Osteoblast (primary cell): ENCODE measurements around the gene TINAGL1. TPM values are rescaled to one million over a fixed set of nuclear protein-coding genes. Genes with fewer than 3 reads are reported as not detected.

Experiments
- DNase-seq: peaks from one replicate; pipeline ENCODE4 v3.0.0; 2011; ENCODE audit warnings: low spot score, mixed read lengths; ENCODE audit not compliant: insufficient read length; ENCODE audit errors: missing footprints
- H2AFZ ChIP-seq: 2 replicates; pipeline ENCODE4 v1.6.0; 2011; ENCODE audit warnings: mild to moderate bottlenecking, low read length
- H3K27ac ChIP-seq: 2 replicates; pipeline ENCODE4 v1.5.1; 2011; ENCODE audit warnings: mild to moderate bottlenecking, low read depth, low read length, moderate library complexity
- H3K27me3 ChIP-seq: 2 replicates; pipeline ENCODE4 v1.6.0; 2012; ENCODE audit warnings: mild to moderate bottlenecking, control low read depth, inconsistent platforms, low read length, moderate library complexity; ENCODE audit not compliant: insufficient read depth
- H3K36me3 ChIP-seq: 2 replicates; pipeline ENCODE4 v1.5.1; 2011; ENCODE audit warnings: mild to moderate bottlenecking, low read length, control low read depth, moderate library complexity; ENCODE audit not compliant: insufficient read depth
- H3K4me1 ChIP-seq: 2 replicates; pipeline ENCODE4 v1.5.1; 2011; ENCODE audit warnings: mild to moderate bottlenecking, low read length, control low read depth, moderate library complexity; ENCODE audit not compliant: insufficient read depth
- H3K4me2 ChIP-seq: 2 replicates; pipeline ENCODE4 v1.6.0; 2011; ENCODE audit warnings: mild to moderate bottlenecking, low read length; ENCODE audit not compliant: insufficient read depth
- H3K4me3 ChIP-seq: fragments of 200-600 bp; sonication (generic); 3 replicates; pipeline ENCODE4 v1.5.1; 2012; ENCODE audit warnings: mild to moderate bottlenecking, low read length, inconsistent platforms; ENCODE audit not compliant: insufficient read depth
- H3K79me2 ChIP-seq: 2 replicates; pipeline ENCODE4 v1.6.0; 2012; ENCODE audit warnings: mild to moderate bottlenecking, low read length, control low read depth, inconsistent platforms; ENCODE audit not compliant: insufficient read depth
- H3K9me3 ChIP-seq: 2 replicates; pipeline ENCODE4 v1.5.1; 2011; ENCODE audit warnings: low read depth, low read length, control low read depth
- H4K20me1 ChIP-seq: 2 replicates; pipeline ENCODE4 v1.6.0; 2012; ENCODE audit warnings: mild to moderate bottlenecking, low read length, control low read depth; ENCODE audit not compliant: insufficient read depth
- CTCF ChIP-seq: IDR thresholded peaks from 2 replicates; pipeline ENCODE4 v1.5.1; 2011; ENCODE audit warnings: mild to moderate bottlenecking, low read depth, low read length, moderate library complexity; ENCODE audit errors: extremely low read depth
- total RNA-seq: library from RNA; depleted of rRNA; stranded (reverse); fragments of >200 nt; gene quantifications from 2 replicates; pipeline ENCODE4 v1.2.3, GENCODE V29; 2012

The TINAGL1 gene
- total RNA-seq, 1 donor: 50.3 TPM

- Histone ChIP-seq H3K36me3 (peaks cover 17% of the 10 kb centered on the region), H3K4me3 (no peak overlapping the region), H4K20me1 (peaks cover 10% of the 10 kb centered on the region), H2AFZ (no peak overlapping the region), H3K27me3 (no peaks in the 10 kb centered on the region), H3K9me3 (no peaks in the 10 kb centered on the region), H3K4me1 (peaks cover 31% of the 10 kb centered on the region), H3K27ac (no peak overlapping the region), H3K79me2 (no peaks in the 10 kb centered on the region), H3K4me2 (no peak overlapping the region)
- peak; percentile 73 for DNase-seq
- no peak for TF ChIP-seq CTCF
Measured at GRCh38 chr1:31624731-31625514, 48.6 kb downstream of the TINAGL1 start.

- TF ChIP-seq CTCF: no peak
- peak; percentile 98 for DNase-seq
- Histone ChIP-seq H2AFZ (no peak overlapping the region), H3K9me3 (no peaks in the 10 kb centered on the region), H3K36me3 (peaks cover 22% of the 10 kb centered on the region), H3K4me3 (no peak overlapping the region), H3K79me2 (no peaks in the 10 kb centered on the region), H3K4me2 (no peak overlapping the region), H4K20me1 (peaks cover 10% of the 10 kb centered on the region), H3K27ac (peak overlapping the region; percentile 62), H3K27me3 (no peaks in the 10 kb centered on the region), H3K4me1 (peaks cover 31% of the 10 kb centered on the region)
Measured at GRCh38 chr1:31625561-31626222, 49.4 kb downstream of the TINAGL1 start.

- no peak overlapping the region for H2AFZ ChIP-seq
- H4K20me1 ChIP-seq: peaks cover 10% of the 10 kb centered on the region
- peak; percentile 74 for DNase-seq
- H3K4me3 ChIP-seq: no peak overlapping the region
- no peaks in the 10 kb centered on the region for H3K9me3 ChIP-seq
- TF ChIP-seq CTCF: no peak
- H3K4me1 ChIP-seq: peaks cover 31% of the 10 kb centered on the region
- no peak overlapping the region for H3K4me2 ChIP-seq
- peaks cover 30% of the 10 kb centered on the region for H3K36me3 ChIP-seq
- peak overlapping the region; percentile 62 for H3K27ac ChIP-seq
- no peaks in the 10 kb centered on the region for H3K27me3 ChIP-seq
- H3K79me2 ChIP-seq: no peaks in the 10 kb centered on the region
Measured at GRCh38 chr1:31626223-31627207, 50.2 kb downstream of the TINAGL1 start.
